Coronary artery (tissue), 2 donors: ENCODE measurements around the gene PLAAT5.
"Not testable (repeated sequence)": the region's sequence is repeated elsewhere in the genome, so short reads cannot be mapped to it uniquely, and the experiment has no call there.

Experiments
- DNase-seq: peaks from one replicate; pipeline ENCODE4 v3.0.0-alpha.2; 2017; ENCODE audit warnings: low spot score
- H3K27ac ChIP-seq, 2 donors: fragments of 200-600 bp; sonication (generic); one replicate each; pipeline ENCODE4 v1.5.1; 2016 to 2019
- H3K4me3 ChIP-seq: fragments of 200-600 bp; sonication (generic); 2 replicates; pipeline ENCODE4 v1.5.1; 2016; ENCODE audit warnings: mild to moderate bottlenecking, moderate library complexity
- CTCF ChIP-seq: fragments of 200-600 bp; sonication (generic); IDR thresholded peaks from one replicate; pipeline ENCODE4 v1.5.1; 2019; ENCODE audit warnings: antibody characterized with exemption

The PLAAT5 gene

DNA sequence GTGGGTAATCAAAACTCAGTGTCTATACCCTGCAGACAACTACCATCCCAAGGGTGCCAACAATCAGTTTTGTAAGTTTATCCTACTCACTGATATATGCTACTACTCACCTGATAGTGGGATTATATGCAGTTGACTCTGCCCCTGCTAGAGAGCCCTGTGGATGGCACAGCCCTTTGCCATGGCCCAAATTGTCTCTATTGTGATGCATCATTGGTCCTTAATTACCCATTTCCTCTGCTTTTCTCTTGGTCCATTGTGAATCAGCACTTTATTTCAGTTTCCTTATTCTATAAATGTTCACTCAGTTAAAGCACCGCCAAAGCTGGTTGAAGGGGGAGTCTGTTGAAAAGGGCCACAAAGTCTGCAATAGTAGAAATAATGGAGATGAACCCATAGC, 42.3 kb downstream of the PLAAT5 start:
- no peak for DNase-seq
- no peak overlapping the region for H3K4me3 ChIP-seq
- TF ChIP-seq CTCF = no peak
- no peak overlapping the region for H3K27ac ChIP-seq

DNA sequence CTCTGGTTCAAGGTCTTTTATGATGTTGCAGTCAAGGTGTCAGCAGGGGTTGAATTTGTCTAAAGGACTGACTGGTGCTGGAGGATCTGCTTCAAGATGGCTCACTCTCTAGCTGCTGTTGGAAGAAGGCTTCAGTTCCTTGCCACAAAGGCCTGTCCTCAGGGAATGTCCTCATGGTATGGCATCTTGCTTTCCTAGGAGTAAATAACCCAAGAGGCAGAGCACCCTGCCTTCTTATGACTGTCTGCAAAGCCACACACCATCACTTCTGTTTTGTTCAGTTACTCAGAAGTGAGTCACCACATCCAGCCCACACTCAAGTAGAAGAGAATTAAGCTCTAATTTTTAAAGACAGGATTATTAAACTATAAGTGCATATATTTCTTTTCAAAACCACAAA, 45.2 kb downstream of the PLAAT5 start:
- DNase-seq = no peak
- H3K27ac ChIP-seq = no peak overlapping the region
- no peak overlapping the region for H3K4me3 ChIP-seq
- no peak for TF ChIP-seq CTCF

- no peak for TF ChIP-seq CTCF
- DNase-seq = no peak
- Histone ChIP-seq H3K27ac (no peak overlapping the region), H3K4me3 (no peak overlapping the region)
Measured at GRCh38 chr11:63445118-63445517, 45.8 kb downstream of the PLAAT5 start.

- no peak for TF ChIP-seq CTCF
- no peak overlapping the region for H3K4me3 ChIP-seq
- DNase-seq = no peak
- H3K27ac ChIP-seq = no peak overlapping the region
Measured at GRCh38 chr11:63444160-63444559, 46.8 kb downstream of the PLAAT5 start.

DNA sequence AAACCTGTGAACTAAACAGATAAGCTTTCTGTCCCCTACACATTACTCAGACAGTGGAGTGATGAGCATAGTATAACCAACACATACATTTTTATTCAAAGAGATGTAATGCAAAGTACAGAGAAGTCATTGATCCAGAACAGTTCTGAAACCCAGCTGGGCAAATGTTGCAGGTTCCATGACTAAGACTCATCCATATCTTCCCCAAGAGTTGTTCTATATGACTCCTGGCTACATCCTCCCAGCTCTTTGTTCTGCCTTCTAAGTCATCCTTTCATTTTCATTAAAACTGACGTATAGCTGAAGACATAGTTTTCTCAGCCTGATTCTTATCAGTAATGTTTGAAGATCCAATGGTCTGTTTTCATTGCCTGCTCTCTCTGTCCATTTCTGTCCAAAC, 47.3 kb downstream of the PLAAT5 start:
- Histone ChIP-seq H3K4me3 (no peak overlapping the region), H3K27ac (no peak overlapping the region)
- no peak for DNase-seq
- TF ChIP-seq CTCF = no peak

DNA sequence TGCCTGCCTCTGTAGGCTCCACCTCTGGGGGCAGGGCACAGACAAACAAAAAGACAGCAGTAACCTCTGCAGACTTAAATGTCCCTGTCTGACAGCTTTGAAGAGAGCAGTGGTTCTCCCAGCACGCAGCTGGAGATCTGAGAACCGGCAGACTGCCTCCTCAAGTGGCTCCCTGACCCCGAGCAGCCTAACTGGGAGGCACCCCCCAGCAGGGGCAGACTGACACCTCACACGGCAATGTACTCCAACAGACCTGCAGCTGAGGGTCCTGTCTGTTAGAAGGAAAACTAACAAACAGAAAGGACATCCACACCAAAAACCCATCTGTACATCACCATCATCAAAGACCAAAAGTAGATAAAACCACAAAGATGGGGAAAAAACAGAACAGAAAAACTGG, 55.1 kb downstream of the PLAAT5 start:
- H3K4me3 ChIP-seq, DNase-seq, H3K27ac ChIP-seq: not testable (repeated sequence)

DNA sequence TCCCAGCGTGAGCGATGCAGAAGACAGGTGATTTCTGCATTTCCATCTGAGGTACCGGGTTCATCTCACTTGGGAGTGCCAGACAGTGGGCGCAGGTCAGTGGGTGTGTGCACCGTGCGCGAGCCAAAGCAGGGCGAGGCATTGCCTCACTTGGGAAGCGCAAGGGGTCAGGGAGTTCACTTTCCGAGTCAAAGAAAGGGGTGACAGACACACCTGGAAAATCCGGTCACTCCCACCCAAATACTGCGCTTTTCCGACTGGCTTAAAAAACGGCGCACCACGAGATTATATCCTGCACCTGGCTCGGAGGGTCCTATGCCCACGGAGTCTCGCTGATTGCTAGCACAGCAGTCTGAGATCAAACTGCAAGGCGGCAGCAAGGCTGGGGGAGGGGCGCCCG, 55.6 kb downstream of the PLAAT5 start:
- H3K27ac ChIP-seq, H3K4me3 ChIP-seq, DNase-seq: not testable (repeated sequence)

DNA sequence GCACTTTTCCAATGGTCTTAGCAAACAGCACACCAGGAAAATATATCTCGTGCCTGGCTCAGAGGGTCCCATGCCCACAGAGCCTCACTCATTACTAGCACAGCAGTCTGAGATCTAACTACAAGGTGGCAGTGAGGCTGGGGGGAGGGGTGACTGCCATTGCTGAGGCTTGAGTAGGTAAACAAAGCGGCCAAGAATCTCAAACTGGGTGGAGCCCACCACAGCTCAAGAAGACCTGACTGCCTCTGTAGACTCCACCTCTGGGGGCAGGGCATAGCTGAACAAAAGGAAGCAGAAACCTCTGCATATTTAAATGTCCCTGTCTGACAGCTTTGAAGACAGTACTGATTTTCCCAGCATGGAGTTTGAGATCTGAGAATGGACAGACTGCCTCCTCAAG, 60.2 kb downstream of the PLAAT5 start:
- not testable (repeated sequence) for H3K4me3 ChIP-seq, DNase-seq, H3K27ac ChIP-seq

DNA sequence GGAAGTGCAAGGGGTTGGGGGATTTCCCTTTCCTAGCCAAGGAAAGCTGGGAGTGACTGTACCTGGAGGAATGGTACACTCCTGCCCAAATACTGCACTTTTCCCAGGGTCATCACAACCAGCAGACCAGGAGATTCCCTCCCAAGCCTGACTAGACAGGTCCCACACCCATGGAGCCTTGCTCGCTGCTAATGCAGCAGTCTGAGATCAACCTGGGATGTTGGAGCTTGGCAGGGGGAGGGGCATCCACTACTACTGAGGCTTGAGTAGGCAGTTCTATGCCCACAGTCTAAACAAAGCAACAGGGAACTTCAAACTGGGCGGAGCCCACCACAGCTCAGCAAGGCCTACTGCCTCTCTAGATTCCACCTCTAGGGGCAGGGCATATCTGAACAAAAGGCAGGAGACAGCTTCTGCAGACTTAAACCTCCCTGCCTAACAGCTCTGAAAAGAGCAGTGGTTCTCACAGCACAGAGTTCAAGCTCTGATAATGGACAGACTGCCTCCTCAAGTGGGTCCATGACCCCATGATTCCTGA, 62.9 kb downstream of the PLAAT5 start:
- Histone ChIP-seq H3K27ac (no peak overlapping the region), H3K4me3 (no peak overlapping the region)
- DNase-seq = no peak
- TF ChIP-seq CTCF = no peak
